Head of caudate nucleus (tissue), 42 donors: ENCODE results near the gene SORCS3.

ENCODE experiments used
- DNase-seq, 42 donors: peaks; one replicate each; pipeline versions ENCODE4 v3.0.0 to v3.0.0-alpha.2; 2020 to 2021; ENCODE audit warnings: mixed read lengths in 7 of 42
- intact Hi-C: fragments of 100-400 bp; cut with DNase I; formaldehyde crosslinking; loops from one replicate; pipeline ENCODE4 v1.15.0; 2022

Gene SORCS3

DNA sequence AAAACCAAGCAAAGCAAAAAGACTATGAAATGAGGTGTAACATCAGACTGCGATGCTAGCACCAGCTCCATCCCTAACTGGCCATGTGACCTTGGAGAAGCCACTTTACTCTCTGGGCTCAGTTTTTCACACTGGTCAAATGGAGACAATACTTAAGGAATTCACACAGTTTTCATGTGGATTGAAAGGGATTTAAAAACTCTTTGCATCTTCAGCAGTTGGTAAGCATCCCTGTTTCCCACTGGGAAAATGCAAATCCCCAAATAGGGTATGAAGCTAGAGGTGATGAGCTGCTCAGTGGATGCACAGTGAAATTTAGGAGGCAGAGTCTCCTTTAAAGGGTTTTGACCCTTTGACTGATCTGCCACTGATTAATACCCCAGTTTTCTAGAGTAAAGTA is 240.7 kb downstream of the SORCS3 start:
- no peak for DNase-seq
- intact Hi-C loops = no loop called here

DNA sequence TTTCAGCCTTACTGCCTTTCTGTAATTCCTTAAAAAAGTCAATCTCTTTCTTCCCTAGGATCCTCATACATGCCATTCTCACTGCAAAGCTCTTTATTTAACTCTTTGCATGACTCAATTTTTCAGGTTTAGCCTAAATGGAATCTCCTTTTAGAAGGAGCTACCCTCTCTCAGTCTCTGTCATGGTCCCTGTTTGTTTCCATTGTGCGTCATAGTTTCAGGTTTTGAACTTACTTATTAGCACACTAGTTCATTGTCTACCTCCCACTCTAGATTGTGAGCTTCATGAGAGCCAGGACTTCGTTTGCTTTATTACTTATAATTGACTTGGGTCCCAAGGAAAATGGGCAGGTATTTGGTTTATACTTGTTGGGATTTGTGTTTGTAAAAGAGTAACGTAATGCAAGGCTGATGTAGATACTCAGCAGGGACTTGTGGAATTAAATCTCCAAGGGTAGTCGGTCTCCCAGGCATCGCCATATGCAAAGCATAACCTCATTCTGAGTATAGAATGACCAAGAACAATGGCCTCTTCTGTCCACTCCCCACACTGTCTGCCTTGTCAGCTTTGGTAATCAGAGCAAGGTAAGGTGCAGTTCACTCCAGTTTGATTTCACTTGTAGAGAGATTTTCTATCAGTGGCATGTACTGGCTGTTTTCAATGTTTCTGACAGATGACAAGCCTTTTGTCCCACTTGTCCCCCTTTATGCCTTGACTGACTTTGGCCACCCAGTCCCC is 252.0 kb downstream of the SORCS3 start:
- intact Hi-C loops = no loop called here

DNA sequence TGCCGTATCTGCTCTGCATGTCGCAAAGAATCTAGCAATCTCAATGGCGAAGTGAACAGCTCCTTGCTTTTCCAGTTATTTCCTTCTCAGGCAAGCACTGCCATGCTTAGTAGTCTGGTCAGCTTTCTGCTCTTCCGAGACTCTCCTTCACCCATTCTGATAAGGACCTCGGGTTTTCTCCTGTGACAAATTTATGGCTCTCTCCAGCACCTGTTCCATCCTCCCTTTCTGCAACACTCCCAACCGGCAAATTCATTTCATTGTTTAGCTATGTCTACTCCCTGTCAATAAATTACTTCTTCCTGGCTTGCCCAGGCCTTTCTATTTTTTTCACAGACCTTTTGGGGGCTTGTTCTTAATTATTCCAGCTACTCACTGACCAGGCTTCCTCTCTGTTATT is 252.6 kb downstream of the SORCS3 start:
- intact Hi-C loops = no loop called here
- no peak for DNase-seq

More for the DNA sequence above, 252.0 kb downstream of the SORCS3 start:
- DNase-seq = no peak

DNA sequence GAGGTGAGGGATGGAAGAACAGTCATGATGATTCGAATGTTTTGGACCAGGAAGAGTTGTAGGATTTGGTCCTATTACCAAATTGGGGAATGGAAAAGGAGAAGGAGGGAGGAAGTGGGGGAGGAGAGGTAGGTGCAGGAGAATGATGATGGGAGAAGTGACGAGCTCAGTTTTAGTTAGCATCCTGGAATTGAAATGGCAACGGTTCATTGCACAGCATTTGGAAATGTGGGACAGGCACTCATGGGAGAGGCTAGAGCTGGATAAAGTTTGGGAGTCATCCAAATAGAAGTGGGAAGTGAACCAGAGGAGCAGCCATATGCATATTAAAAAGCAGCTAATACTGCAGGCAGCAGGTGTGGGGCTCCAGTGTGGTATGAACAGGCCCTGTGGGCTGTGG is 253.6 kb downstream of the SORCS3 start:
- intact Hi-C loops = no loop called here
- peak in 10 of 42 donors; percentile 3 to 64 (median 20) for DNase-seq

DNA sequence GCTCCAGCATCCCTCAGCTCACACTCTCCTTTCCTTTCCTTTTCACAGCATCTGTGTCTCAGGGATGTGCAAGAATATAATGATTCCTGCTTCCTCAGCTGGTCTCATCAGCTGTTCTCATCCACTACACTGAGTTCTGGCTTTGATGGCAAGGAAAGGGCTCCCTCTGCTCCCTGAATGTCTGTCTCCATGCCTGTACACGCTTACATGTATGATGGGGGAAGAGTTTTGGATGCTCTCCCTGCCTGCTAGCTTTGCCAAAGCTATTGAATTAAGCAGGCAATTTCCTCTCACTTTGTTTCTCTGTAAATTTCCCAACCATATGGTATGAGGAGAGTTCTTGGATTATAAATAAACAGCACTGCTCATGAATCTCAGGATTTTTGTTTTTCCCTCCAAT is 254.5 kb downstream of the SORCS3 start:
- DNase-seq = no peak

GRCh38 chr10:104895981-104896380 is 254.9 kb downstream of the SORCS3 start:
- DNase-seq = no peak
- intact Hi-C loops = no loop called here

More for the DNA sequence above, 254.5 kb downstream of the SORCS3 start:
- intact Hi-C loops = no loop called here

- intact Hi-C loops = no loop called here
These were observed 256.6 kb downstream of the SORCS3 start for GRCh38 chr10:104897696-104898095.

GRCh38 chr10:104899779-104900178 is 258.7 kb downstream of the SORCS3 start:
- intact Hi-C loops = no loop called here

More at GRCh38 chr10:104897696-104898095, 256.6 kb downstream of the SORCS3 start:
- DNase-seq = no peak

DNA sequence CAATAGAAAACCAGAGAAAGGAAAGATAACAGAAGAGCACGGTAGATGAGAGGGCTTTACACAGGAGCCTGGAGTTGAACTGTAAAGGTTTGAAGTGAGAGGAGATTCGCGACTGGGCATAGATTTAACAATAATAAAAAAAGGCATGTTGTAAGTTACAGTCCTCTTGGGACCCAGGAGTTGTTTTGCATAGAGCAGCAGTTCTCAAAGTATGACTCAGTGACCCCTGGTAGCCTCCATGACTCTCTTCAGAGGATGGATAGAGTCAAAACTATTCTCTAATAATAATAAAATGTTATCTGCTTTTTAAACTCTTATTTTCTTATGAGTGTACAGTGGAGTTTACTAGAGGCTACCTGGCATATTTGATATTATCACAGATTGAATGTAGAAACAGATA is 262.3 kb downstream of the SORCS3 start:
- DNase-seq = no peak
- intact Hi-C loops = no loop called here

More at GRCh38 chr10:104899779-104900178, 258.7 kb downstream of the SORCS3 start:
- no peak for DNase-seq

DNA sequence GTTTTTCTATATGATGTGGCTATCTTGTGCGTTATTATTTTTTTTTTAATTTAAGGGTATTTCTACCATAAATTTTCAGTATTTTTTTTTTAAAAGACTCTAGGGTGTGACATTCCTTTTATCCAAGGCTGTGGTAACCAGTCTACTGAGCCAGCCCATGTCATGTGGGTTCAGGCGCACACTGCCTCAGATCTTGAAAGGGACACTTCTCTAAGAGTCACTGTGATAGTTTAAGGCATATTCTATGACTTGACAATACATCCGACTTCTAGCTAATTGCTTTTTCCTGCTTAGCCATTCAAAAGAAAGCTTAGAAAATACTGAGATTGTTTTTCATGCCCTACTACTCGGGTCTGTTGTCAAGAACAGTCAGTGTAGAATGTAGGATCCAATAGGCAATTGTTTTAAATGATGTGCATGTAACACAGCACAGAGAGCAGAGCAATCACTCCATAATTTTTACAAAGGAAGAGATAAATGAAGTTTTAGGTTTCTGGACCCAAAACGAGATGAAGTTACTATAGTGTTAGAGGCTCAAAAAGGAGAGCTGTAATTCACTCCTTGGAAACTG is 263.7 kb downstream of the SORCS3 start:
- intact Hi-C loops = no loop called here
- no peak for DNase-seq

DNA sequence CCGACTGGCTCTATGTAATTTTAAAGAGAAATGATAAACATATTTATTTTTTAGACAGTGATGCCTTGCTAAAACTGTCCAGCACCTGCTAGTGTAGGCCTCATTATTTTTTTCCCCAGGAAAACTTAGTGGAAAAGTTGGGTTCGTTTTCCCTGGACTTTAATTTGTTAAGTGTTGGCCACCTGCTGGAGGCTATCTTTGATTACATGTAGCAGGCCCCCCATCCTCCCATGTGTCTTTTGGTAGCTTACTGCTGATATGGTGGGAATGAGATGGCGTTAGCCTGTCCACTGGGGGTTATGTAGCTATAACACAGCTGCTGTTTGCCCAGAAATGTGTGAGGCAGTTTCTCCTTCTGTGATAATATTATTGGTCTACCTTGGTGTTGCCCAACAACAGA is 265.0 kb downstream of the SORCS3 start:
- no peak for DNase-seq
- intact Hi-C loops = no loop called here

DNA sequence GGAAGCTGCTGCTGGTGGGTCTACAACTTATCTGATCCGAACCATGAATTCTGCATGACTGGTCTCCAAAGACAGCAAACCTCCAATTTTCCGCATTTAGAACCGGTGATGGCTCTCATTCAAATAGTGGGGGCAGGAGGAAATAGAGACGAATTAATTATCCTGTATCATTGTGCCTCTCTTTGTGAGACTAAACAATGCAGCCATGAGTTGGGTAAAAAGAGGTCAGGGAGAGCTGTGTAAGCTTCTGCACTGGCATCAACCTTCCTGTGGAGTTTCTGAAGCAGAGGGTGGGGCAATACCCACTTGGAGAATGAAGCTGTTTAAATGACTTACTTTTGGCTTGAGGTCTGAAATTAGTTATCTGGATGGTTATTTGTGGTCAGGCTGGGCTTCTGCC is 266.4 kb downstream of the SORCS3 start:
- intact Hi-C loops = no loop called here
- no peak for DNase-seq

DNA sequence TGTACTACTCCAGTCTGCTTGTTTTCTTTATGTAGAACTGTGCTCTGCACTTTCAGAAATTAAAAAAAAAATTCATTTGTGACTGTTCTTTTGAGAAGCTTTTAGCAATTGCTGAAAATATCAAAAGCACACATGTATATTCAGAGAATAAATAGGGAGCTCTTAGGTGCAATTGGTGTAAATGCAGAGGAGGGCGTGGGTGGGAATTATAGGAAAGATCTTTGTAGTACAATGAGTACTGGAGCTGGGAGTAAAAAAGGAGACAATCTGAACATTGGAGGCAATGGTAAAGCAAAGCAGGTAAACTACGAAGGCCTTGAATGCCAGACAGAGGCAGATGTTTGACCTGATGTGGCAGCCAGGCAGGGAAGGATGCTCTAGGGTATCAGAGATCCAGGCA is 267.5 kb downstream of the SORCS3 start:
- intact Hi-C loops = no loop called here
- DNase-seq = peak in 30 of 42 donors; percentile 8 to 85 (median 44)

DNA sequence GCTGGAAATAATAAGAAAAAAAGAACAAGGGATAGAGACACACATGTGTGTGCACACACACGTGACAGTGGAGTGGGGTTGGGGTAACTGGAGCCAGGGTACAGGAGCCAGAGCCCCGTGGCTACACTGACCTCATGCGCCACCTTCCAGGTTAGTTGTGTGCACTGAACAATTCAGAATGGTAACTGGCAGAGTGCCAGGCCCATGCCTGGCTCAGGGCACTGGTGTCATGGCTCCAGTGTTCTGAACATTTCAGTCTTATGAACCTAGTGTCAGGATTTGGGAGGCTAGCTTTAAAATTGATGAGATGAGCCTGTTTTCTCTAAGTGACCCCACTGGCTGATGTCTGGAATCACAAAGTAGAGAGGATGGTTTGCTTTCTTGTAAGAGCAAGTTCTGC is 269.6 kb downstream of the SORCS3 start:
- DNase-seq = no peak
- intact Hi-C loops = no loop called here

GRCh38 chr10:104913390-104913789 is 272.3 kb downstream of the SORCS3 start:
- intact Hi-C loops = no loop called here
- DNase-seq = no peak

DNA sequence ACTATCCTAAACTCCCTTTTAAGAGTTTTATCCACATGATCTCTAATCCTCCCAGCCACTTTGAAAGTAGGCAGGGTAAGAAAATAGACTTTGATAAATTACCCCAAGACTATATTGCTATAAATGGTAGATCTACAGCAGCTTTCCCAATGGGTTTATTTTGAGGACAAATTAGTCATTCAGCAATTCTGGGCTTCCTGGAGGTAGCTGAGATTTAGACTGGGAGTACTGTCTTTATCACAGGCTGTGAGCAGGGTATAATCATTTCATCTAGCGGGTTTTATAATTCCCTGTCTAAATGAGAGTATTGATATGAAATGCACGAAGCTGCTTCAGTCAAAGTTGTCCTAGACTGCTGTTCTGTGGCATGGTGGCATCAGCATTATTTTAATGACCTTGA is 279.4 kb downstream of the SORCS3 start:
- intact Hi-C loops = loop anchor here (10.0 kb wide), 1 partner anchor 286 kb away; no protein-coding TSS in a partner anchor
- DNase-seq = peak in 5 of 42 donors; percentile 13 to 55 (median 25)

- DNase-seq = no peak
- intact Hi-C loops = loop anchor here (10.0 kb wide), 1 partner anchor 287 kb away; no protein-coding TSS in a partner anchor
These were observed 280.7 kb downstream of the SORCS3 start for GRCh38 chr10:104921763-104922162.

GRCh38 chr10:104922810-104923209 is 281.7 kb downstream of the SORCS3 start:
- no peak for DNase-seq
- intact Hi-C loops = loop anchor here (10.0 kb wide), 1 partner anchor 288 kb away; no protein-coding TSS in a partner anchor

DNA sequence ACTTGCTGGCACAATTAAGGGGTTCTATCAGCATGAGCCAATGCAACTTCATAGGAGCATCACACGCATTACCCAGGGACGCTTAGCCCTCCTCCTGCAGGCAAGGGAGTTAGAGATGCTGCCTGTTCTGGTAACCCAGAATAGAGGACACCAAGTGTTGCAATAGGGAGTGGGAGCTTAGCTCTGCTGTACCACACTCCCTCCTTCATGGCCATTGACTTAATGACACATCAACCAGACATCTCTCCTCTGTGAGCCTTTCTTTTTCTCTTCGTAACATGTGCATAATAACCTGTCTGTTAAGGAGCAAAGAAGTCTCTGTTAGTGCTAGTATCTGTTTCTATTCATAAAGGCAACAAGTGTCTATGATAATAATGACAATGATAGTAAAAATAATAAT is 282.4 kb downstream of the SORCS3 start:
- no peak for DNase-seq
- intact Hi-C loops = loop anchor here (10.0 kb wide), 1 partner anchor 289 kb away; no protein-coding TSS in a partner anchor

DNA sequence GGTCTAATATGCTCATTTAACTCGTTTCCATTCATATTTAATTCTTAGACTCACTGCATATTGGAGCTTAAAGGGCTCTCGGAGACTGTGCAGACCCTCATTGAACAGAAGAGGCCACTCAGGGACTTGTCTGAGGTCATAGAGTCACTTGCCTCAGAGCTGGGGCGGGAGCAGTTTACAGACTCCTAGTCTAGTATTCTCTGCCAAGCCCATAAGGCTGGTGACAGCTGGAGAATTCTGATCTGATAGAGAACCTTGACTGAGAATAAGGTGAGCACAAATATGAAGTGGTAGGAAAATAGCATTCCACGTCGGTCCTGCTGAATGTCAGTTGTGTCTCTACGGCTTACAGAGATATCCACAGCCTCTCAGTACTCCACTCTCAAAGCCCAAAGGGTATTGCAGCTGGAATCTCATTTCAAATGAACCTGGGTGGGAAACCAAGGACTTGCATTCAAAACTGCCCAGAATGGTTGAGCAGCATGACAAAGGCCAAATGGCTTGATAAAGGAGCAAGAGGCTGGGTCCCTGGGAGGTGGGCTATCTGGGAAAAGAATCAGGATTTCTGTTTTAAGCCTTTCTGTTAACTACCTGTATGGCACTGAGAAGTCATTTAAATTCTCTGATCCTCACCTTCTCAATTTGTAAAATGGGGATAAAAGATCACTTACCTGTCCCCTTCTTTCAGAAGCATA is 283.2 kb downstream of the SORCS3 start:
- DNase-seq = no peak
- intact Hi-C loops = loop anchor here (10.0 kb wide), 1 partner anchor 289 kb away; no protein-coding TSS in a partner anchor
